ENCODE data around the gene CKAP4. TPM values are rescaled to one million over a fixed set of nuclear protein-coding genes. Genes with fewer than 3 reads are reported as not detected.

The CKAP4 gene
- total RNA-seq, 6 experiments from 2014 or later, result 16.8 to 43.7 (median 28.3) TPM

DNA sequence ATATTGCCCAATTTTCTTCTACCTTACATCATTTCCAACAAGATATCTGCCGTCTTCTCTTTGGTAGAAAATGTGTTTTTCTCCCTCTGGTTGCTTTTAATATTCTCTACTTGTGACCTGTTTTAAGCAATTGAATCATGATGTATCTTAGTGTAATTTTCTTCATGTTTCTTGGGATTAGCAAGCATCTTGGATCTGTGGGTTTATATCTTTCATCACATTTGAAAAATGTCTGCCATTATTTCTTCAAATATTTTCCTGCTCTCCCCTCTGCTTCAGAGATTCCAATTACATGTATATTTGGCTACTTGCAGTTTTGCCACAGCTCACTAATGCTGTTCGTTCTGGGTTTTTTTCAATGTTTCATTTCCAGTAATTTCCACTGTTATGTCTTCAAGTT is 30.1 kb downstream of the CKAP4 start:
- Histone ChIP-seq H3K4me1 (no peaks in the 10 kb centered on the region), H3K9me3 (no peaks in the 10 kb centered on the region), H3K36me3 (no peaks in the 10 kb centered on the region), H3K27me3 (no peaks in the 10 kb centered on the region), H3K4me3 (no peak overlapping the region), H3K27ac (no peak overlapping the region)
- 93% methylated on average over 2 of the region's 2 CpGs for WGBS (ENCODE audit: insufficient coverage, low coverage, low lambda C conversion rate, missing lambda C conversion rate)
- no peak for ATAC-seq
- intact Hi-C loops (cut with DNase I), result no loop called here
- DNase-seq, result no peak
- TF ChIP-seq POLR2A (IDR thresholded peaks at IDR 0.05), result no peak
- TF ChIP-seq, protein P1, sequence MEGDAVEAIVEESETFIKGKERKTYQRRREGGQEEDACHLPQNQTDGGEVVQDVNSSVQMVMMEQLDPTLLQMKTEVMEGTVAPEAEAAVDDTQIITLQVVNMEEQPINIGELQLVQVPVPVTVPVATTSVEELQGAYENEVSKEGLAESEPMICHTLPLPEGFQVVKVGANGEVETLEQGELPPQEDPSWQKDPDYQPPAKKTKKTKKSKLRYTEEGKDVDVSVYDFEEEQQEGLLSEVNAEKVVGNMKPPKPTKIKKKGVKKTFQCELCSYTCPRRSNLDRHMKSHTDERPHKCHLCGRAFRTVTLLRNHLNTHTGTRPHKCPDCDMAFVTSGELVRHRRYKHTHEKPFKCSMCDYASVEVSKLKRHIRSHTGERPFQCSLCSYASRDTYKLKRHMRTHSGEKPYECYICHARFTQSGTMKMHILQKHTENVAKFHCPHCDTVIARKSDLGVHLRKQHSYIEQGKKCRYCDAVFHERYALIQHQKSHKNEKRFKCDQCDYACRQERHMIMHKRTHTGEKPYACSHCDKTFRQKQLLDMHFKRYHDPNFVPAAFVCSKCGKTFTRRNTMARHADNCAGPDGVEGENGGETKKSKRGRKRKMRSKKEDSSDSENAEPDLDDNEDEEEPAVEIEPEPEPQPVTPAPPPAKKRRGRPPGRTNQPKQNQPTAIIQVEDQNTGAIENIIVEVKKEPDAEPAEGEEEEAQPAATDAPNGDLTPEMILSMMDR (IDR thresholded peaks at IDR 0.05), result no peak

DNA sequence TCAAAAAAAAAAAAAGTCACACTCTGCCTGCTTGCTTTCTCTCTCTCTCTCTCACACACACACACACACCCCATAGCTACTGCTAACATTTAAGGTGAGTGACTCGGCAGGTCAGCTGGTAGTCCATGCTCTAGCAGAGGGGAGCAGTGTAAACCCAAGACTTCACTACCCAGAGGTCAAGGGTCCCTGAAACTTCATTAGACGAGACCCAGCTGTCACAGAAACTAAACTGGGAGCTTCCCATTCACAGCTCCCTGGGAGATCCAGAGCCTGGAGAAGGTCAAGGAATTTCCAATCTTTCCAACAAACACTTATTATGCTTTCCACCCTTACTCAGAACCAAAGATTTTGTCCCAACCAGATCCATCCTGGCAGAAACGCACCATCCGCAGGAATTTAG is 33.2 kb downstream of the CKAP4 start:
- no peaks in the 10 kb centered on the region for H3K36me3 ChIP-seq
- TF ChIP-seq, protein P1 (IDR thresholded peaks at IDR 0.05), result no peak
- TF ChIP-seq POLR2A (IDR thresholded peaks at IDR 0.05), result no peak
- no peaks in the 10 kb centered on the region for H3K27me3 ChIP-seq
- ATAC-seq, result no peak
- intact Hi-C loops (cut with DNase I), result no loop called here
- no peak overlapping the region for H3K4me3 ChIP-seq
- WGBS (ENCODE audit: insufficient coverage, low coverage, low lambda C conversion rate, missing lambda C conversion rate), result 80% methylated on average over 2 of the region's 4 CpGs
- no peaks in the 10 kb centered on the region for H3K9me3 ChIP-seq
- no peak overlapping the region for H3K27ac ChIP-seq
- DNase-seq, result no peak
- H3K4me1 ChIP-seq, result no peaks in the 10 kb centered on the region

DNA sequence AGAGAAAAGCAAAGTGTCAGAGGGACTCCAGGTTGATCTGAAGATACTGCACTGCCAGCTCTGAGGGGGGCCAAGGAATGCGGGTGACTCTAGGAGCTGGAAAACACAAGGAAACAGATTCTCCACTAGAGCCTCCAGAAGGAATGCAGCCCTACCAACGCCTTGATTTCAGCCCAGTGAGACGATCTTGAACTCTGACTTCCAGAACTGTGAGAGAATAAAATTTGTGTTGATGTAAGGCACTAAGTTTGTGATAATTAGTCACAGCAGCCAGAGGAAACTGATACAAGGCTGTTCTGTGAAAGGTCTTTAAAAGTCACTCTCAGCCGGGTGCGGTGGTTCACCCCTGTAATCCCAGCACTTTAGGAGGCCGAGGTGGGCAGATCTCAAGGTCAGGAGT is 34.2 kb downstream of the CKAP4 start:
- 60% methylated on average over 2 of the region's 6 CpGs for WGBS (ENCODE audit: insufficient coverage, low coverage, low lambda C conversion rate, missing lambda C conversion rate)
- H3K36me3 ChIP-seq, result no peaks in the 10 kb centered on the region
- intact Hi-C loops (cut with DNase I), result no loop called here
- no peak overlapping the region for H3K4me3 ChIP-seq
- H3K9me3 ChIP-seq, result no peaks in the 10 kb centered on the region
- no peaks in the 10 kb centered on the region for H3K4me1 ChIP-seq
- ATAC-seq, result no peak
- TF ChIP-seq, protein P1 (IDR thresholded peaks at IDR 0.05), result no peak
- TF ChIP-seq POLR2A (IDR thresholded peaks at IDR 0.05), result no peak
- no peaks in the 10 kb centered on the region for H3K27me3 ChIP-seq
- no peak for DNase-seq
- no peak overlapping the region for H3K27ac ChIP-seq

DNA sequence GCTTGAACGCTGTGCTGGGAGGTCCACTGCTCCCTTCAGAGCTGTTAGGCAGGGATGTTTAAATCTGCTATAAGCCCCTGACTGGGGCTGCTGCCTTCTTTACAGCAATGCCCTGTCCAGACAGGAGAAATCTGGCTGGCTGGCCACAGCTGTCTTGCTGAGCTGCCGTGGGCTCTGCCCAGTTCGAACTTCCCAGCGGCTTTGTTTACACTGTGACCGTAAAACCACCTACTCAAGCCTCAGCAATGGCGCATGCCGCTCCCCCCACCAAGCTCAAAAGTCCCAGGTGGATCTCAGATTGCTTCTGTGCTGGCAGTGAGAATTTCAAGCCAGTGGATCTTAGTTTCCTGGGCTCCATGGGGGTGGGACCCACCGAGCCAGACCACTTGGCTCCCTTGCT is 35.8 kb downstream of the CKAP4 start:
- intact Hi-C loops (cut with DNase I), result no loop called here
- no peak for DNase-seq
- Histone ChIP-seq H3K27me3 (no peaks in the 10 kb centered on the region), H3K9me3 (no peaks in the 10 kb centered on the region), H3K36me3 (no peaks in the 10 kb centered on the region), H3K4me3 (no peak overlapping the region), H3K27ac (no peak overlapping the region), H3K4me1 (no peaks in the 10 kb centered on the region)
- no peak for ATAC-seq
- WGBS (ENCODE audit: insufficient coverage, low coverage, low lambda C conversion rate, missing lambda C conversion rate), result 53% methylated on average over 3 of the region's 8 CpGs
- TF ChIP-seq, protein P1 (IDR thresholded peaks at IDR 0.05), result no peak
- TF ChIP-seq POLR2A (IDR thresholded peaks at IDR 0.05), result no peak
